IPS-11a (cell line): ENCODE results near the gene RBFOX1.

ENCODE experiments used
- H3K4me3 ChIP-seq: one replicate; pipeline ENCODE4 v1.5.1; 2013; ENCODE audit warnings: low read depth, low read length, control low read depth

The RBFOX1 gene

GRCh38 chr16:7332611-7333010, at the start of gene RBFOX1:
Gene RBFOX1 (plus strand): TSS chr16:7332845.
- H3K4me3 ChIP-seq, result no peak within 1 kb of the TSS

- no peak overlapping the region for H3K4me3 ChIP-seq
These were observed 47.9 kb upstream of the RBFOX1 start for GRCh38 chr16:7284780-7285179.

GRCh38 chr16:7285520-7285919, 47.1 kb upstream of the RBFOX1 start:
- no peak overlapping the region for H3K4me3 ChIP-seq

- no peak overlapping the region for H3K4me3 ChIP-seq
These were observed 43.3 kb upstream of the RBFOX1 start for GRCh38 chr16:7289299-7289698.

- no peak overlapping the region for H3K4me3 ChIP-seq
These were observed 42.0 kb upstream of the RBFOX1 start for GRCh38 chr16:7290682-7291081.

GRCh38 chr16:7294020-7294419, 38.6 kb upstream of the RBFOX1 start:
- H3K4me3 ChIP-seq, result no peak overlapping the region

GRCh38 chr16:7303052-7303610, 29.5 kb upstream of the RBFOX1 start:
- H3K4me3 ChIP-seq, result peak overlapping the region; percentile 72

- peak overlapping the region; percentile 72 for H3K4me3 ChIP-seq
These were observed 28.9 kb upstream of the RBFOX1 start for GRCh38 chr16:7303660-7304200.

- peak overlapping the region; percentile 72 for H3K4me3 ChIP-seq
These were observed 28.4 kb upstream of the RBFOX1 start for GRCh38 chr16:7304279-7304678.

- no peak overlapping the region for H3K4me3 ChIP-seq
These were observed 27.7 kb upstream of the RBFOX1 start for GRCh38 chr16:7304958-7305357.

GRCh38 chr16:7313170-7313569, 19.5 kb upstream of the RBFOX1 start:
- no peak overlapping the region for H3K4me3 ChIP-seq

GRCh38 chr16:7314163-7314562, 18.5 kb upstream of the RBFOX1 start:
- H3K4me3 ChIP-seq, result no peak overlapping the region

- H3K4me3 ChIP-seq, result no peak overlapping the region
These were observed 16.8 kb upstream of the RBFOX1 start for GRCh38 chr16:7315813-7316212.

- H3K4me3 ChIP-seq, result no peak overlapping the region
These were observed 16.3 kb upstream of the RBFOX1 start for GRCh38 chr16:7316281-7316888.

- no peak overlapping the region for H3K4me3 ChIP-seq
These were observed 14.7 kb upstream of the RBFOX1 start for GRCh38 chr16:7317982-7318381.

GRCh38 chr16:7318686-7319085, 14.0 kb upstream of the RBFOX1 start:
- H3K4me3 ChIP-seq, result no peak overlapping the region

- H3K4me3 ChIP-seq, result no peak overlapping the region
These were observed 13.1 kb upstream of the RBFOX1 start for GRCh38 chr16:7319514-7319913.

GRCh38 chr16:7321661-7322060, 11.0 kb upstream of the RBFOX1 start:
- H3K4me3 ChIP-seq, result no peak overlapping the region

GRCh38 chr16:7324321-7324720, 8.3 kb upstream of the RBFOX1 start:
- H3K4me3 ChIP-seq, result no peak overlapping the region

- no peak overlapping the region for H3K4me3 ChIP-seq
These were observed 6.8 kb upstream of the RBFOX1 start for GRCh38 chr16:7325834-7326233.

- H3K4me3 ChIP-seq, result no peak overlapping the region
These were observed 1.9 kb upstream of the RBFOX1 start for GRCh38 chr16:7330709-7331108.

- H3K4me3 ChIP-seq, result no peak overlapping the region
These were observed 648 bp upstream of the RBFOX1 start for GRCh38 chr16:7331997-7332396.
